DMS153 (cell line): ENCODE data around the gene SLFN14.
"Not testable (repeated sequence)": the region's sequence is repeated elsewhere in the genome, so short reads cannot be mapped to it uniquely, and the experiment has no call there.

ENCODE experiments used
- DNase-seq: peaks from one replicate; lab custom pipeline; 2025; lab: John Stamatoyannopoulos, UW

The SLFN14 gene

DNA sequence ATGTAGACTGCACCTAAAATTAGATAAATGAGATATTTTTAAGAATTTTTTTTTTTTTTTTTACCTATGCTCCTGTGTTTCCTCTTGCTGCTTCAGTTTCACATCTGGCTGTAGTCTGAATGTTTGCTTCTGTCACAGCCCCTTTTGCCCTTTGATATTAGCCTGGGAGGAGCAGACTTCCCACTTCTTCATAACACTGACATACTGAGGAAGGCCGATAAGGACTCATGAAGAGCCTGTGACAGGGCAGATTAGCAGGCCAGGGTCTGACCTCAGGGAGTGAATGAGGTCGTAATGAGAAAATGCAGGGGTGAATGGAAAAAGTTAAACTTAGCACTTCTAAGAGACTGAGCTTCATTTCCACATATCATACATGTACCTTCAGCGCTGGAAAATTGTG, at the start of gene SLFN14:
Gene SLFN14, minus strand, starts transcription at position 117 of the 400 bp plus-strand sequence. CDS start 2,757 bp downstream, outside the sequence.
- no peak for DNase-seq

- DNase-seq = no peak
These were observed 49.2 kb upstream of the SLFN14 start for GRCh38 chr17:35609831-35610230.

DNA sequence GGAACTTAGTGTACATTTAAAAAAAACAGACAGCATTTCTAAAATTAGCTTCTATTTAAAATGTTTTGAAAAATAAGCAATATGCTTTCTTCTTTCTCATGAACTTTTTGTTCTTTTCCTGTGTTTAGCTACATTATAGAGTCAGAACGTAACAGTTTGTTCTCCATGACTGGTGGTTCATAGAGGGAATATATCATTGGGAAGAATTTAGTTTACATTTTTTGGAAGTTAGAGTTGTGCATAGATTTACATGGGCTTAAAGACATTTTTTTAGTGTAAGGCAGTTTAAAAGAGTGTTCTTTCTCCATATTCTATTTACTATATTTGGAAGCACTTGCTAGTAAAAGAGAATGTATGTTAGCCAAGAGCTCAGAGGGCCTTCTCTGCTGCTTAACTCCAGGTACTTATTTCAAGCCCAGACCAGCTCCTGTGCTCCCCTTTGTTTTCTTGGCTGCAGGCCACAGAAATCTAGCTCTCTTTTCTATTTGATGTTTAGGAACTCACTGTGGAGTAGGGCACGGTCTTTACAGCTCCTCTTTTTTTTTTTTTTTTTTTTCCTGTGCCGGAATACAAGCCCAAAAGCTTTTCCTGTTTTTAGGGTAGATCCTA, 46.7 kb upstream of the SLFN14 start:
- DNase-seq = no peak

DNA sequence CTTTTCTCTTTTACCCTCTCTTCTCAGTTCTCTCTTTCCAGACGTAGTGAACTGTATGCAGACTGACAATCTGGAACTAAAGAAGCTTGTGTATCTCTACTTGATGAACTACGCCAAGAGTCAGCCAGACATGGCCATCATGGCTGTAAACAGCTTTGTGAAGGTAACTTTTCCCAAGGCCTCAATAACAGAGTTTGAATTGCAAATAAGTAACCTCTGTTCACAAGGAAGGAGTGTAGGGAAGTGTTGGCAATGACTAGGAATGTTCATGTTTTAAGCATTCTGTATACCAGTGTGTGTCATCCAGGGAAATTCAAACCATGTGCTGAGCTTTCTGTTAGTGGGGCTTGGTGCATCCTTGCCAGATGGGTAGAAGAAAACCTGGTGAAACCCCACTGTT, 45.1 kb upstream of the SLFN14 start:
- DNase-seq = no peak

- DNase-seq = no peak
These were observed 43.1 kb upstream of the SLFN14 start for GRCh38 chr17:35603674-35604073.

GRCh38 chr17:35597604-35598003, 37.0 kb upstream of the SLFN14 start:
- no peak for DNase-seq

DNA sequence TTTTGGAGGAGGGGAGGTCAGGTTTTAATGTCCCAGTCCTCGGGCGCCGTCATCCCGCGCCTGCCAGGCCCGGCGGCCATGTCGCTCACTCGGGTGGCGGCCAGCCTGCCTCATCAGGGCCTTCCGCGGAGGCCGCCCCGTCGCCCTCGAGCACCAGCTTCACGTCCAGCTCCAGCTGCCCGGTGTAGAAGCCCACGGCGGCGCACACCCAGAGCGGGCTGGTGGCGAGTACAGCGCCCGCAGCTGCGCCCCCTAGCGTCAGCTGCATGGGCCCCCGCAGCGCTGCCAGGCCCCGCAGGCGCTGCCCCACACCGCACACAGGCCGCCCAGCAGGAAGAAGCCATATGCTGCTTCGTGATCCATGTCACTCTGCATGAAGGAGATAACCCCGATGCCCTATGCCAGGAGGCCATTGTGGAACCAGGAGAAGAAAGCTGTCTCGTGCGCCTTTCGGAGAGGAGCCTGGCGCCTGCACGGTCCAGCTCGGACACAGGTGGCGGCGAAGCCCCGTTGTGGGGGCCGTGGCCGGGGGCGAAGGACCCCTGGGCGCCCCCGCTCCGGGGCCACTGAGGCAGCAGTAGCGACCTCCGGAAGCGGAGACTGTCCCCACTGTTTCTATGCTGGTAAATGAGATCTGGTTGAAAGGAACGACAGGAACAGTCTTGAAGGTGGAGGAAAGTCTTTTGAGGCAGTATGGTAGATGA, 36.1 kb upstream of the SLFN14 start:
- DNase-seq = no peak

GRCh38 chr17:35596072-35596471, 35.5 kb upstream of the SLFN14 start:
- DNase-seq = no peak

DNA sequence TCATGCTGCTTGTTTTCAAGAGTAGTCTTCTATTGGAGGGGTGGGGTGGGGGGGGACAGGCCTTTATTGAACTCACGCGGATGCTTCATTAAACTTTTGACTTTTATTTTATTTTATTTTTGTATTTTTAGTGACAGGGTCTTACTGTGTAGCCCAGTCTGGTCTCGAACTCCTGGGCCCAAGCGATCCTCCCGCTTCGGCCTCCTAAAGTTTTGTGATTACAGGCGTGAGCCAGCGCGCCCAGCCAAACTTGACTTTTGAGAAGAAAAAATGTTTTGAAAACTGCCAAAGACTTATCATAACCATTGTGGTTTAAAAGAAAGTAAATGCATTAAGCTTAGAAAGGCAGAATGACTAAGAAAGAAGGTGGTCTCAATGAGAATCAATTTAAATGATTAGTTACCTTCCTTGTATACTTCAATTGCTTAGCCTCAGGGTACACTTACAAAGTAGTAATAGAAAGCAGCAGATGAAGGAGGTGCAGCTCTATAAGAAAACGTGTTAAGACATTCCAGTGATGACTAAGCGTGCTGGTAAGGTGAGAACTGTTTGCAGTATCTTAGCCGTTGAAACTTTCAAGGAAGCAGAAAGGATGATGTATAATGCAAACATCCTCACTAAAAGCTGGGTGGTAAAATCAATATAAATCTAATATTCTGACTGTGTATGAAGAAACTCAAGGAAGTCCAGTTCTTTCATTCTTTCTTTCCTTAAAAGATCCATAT, 27.7 kb upstream of the SLFN14 start:
- DNase-seq = no peak

DNA sequence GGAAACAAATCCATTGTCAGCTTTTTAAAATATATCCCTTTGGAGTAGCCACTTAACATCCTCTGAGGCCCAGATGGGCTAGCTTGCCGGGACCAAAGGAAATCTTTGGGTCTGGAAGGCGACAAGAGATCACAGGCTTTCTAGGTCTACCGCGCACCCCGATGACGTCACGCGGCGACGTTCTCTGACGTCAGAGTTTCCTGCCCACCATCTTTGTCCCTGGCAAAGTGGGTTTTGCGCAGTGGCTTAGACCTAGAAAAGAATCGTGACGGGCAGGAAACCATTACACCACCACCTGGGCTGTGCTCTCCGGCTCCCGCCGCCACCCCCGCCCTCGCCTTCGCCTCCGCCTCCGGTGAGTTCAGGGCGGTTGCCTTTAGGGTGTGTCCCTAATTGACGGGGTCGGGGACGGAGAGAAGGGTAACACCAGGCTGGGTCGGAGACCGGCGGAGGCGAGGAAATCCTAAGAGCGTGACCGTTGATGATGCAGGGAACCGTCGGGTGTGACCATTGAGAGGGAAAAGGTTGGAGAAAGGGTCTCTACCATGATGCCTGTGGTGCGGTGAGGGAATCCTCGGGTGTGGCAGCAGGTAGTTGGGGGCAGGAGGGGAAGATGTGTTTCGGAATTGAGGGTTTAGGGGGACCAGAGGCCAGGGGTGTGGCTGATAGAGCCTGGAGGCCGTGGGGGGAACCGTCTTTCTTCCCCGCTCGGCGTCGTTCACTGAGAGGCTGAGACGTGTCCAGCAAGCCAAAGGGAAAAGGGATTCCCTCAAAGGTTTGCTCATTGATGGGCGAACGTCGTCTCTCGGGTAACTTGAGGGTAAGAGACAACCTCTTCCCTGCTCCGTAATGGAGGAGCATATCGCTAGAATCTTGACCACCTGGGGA, 26.7 kb upstream of the SLFN14 start, which contains the start of gene AP2B1:
Gene AP2B1, plus strand, starts transcription at position 249 of the 888 bp plus-strand sequence. CDS start 6,709 bp downstream, outside the sequence.
- DNase-seq = peak; percentile 90

DNA sequence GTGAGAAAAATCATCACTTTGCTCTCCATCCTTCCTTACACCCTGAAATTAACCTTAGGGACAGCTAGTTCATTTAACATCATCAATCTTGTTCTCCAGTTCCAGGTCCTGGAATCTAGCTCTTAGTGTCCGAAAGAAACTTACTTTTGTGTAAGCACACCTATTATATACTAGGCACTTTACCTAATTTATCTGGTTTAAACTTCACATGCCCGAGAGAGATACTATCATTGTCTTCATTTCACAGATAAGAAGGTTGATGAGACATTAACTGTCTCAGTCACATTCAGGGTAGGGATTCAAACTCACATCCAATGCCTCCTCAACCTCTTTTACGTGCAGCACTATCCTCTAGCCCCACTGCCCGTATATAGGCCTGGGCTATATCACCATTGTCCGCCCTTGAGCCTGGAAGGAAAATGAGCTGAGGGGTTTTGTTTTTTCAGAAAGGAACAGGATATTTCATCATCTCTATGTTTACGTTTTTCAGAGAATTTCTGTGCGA, 26.0 kb upstream of the SLFN14 start:
- DNase-seq = no peak

- DNase-seq = no peak
These were observed 23.4 kb upstream of the SLFN14 start for GRCh38 chr17:35584061-35584460.

- DNase-seq = no peak
These were observed 18.4 kb upstream of the SLFN14 start for GRCh38 chr17:35578929-35579432.

- DNase-seq = peak; percentile 88
These were observed 17.7 kb upstream of the SLFN14 start, which contains the start of gene PEX12 for GRCh38 chr17:35578197-35578928. PEX12 (minus strand) TSS chr17:35578571; CDS start chr17:35578021, 550 bp downstream.

GRCh38 chr17:35577830-35578196, 17.2 kb upstream of the SLFN14 start:
- DNase-seq = no peak

- DNase-seq = no peak
These were observed 15.1 kb upstream of the SLFN14 start for GRCh38 chr17:35575759-35576158.

GRCh38 chr17:35569405-35569804, 8.8 kb upstream of the SLFN14 start:
- DNase-seq = no peak

DNA sequence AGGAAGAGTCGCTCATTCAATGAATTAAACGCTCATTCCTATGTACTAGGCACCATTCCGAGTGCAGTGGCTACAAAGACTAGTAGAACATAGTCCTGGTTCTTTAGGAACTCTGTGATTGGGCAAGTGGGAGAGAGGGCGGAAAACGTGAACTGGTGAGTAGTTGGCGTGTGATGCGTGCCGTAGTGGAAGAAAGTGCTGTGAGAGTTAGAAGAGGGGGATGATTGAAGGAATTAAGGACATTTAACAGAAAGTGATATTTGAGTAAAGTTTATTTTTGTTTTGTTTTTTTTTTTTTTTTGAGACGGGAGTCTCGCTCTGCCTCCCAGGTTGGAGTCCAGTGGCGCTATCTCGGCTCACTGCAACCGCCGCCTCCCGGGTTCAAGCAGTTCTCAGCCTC, 7.9 kb upstream of the SLFN14 start:
- DNase-seq = no peak

GRCh38 chr17:35566968-35567367, 6.3 kb upstream of the SLFN14 start:
- DNase-seq = no peak

DNA sequence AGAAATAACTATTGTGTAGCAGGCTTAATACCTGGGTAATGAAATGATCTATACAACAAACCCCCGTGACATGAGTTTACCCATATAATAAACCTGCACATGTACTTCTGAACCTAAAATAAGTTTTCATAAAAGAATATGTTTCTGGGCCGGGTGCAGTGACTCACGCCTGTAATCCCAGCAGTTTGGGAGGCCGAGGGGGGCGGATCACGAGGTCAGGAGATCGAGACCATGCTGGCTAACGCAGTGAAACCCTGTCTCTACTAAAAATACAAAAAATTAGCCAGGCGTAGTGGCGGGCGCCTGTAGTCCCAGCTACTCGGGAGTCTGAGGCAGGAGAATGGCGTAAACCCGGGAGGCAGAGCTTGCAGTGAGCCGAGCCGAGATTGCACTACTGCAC, 2.6 kb upstream of the SLFN14 start:
- not testable (repeated sequence) for DNase-seq
